ENCODE measurements around the gene CNKSR3.

- TF ChIP-seq POLR2AphosphoS5 (IDR thresholded peaks at IDR 0.05; ENCODE audit: low read depth) (no peak), CTCF (IDR thresholded peaks at IDR 0.05; ENCODE audit: insufficient read depth, low read length) (no peak)
Measured at GRCh38 chr6:154358019-154358545, 152.4 kb downstream of the CNKSR3 start.

All from HL-60 (cell line).